HG03378 (cell line): ENCODE results near the gene SNRPD2.
"Not testable (repeated sequence)": the region's sequence is repeated elsewhere in the genome, so short reads cannot be mapped to it uniquely, and the experiment has no call there.

Source experiments
- ATAC-seq: cut with Tn5 transposase; IDR thresholded peaks from one replicate; pipeline ENCODE4 v1.9.1; 2021; ENCODE audit warnings: mild to moderate bottlenecking, moderate library complexity; ENCODE audit not compliant: unreplicated experiment

SNRPD2 gene

DNA sequence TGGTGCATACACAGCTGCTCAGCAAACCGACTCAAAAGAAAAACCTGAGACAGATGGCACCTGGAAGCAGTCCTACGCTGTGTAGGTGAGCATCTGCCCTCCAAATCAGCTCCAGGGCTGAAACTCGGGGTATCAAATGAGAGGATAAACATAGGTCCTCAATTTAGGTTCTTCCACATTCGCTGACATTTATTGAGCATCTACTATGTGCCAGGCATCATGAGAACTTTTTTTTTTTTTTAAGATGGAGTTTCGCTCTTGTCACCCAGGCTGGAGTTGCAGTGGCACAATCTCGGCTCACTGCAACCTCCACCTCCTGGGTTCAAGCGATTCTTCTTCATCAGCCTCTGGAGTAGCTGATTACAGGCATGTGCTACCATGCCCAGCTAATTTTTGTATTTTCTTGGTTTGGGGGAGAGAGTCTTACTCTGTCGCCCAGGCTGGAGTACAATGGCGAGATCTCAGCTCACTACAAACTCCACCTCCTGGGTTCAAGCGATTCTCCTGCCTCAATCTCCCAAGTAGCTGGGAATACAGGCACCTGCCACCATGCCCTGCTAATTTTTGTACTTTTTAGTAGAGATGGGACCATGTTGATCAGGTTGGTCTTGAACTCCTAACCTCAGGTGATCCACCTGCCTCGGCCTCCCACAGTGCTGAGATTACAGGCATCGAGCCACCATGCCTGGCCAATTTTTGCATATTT, 14.1 kb upstream of the SNRPD2 start:
- ATAC-seq, result no peak

DNA sequence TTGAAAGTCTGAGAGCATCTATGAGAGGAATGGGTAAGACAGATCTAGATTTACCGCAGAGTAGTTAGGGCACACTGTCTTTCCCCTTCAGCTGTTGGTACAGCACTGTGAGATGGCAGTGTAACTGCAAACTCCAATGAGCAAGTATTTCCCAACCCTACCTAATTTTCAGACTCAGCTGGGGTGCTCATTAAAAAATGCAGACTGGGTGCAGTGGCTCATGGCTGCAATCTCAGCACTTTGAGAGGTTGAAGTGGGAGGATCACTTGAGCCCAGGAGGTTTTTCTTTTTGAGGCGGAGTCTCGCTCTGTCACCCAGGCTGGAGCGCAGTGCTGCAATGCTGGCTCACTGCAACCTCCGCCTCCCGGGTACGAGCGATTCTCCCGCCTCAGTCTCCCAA, 13.4 kb upstream of the SNRPD2 start:
- no peak for ATAC-seq

DNA sequence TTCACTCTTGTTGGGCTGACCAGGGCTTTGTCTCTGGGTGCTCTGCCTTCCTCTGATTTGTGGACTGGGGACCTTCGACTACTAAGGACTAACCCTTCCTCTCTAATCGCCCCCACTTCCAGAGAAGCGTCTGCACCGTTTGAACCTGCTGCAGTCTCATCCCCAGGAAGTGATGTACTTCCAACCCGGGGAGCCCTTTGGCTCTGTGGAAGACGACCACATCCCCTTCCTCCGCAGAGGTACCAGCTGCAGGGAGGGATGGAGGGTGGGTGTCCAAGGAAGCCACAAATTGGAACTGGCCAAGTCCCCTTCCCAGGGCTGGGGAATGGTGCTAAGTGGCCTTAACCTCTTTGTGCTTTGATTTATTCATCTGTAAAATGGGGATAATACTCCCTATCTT, 9.9 kb upstream of the SNRPD2 start:
- no peak for ATAC-seq

DNA sequence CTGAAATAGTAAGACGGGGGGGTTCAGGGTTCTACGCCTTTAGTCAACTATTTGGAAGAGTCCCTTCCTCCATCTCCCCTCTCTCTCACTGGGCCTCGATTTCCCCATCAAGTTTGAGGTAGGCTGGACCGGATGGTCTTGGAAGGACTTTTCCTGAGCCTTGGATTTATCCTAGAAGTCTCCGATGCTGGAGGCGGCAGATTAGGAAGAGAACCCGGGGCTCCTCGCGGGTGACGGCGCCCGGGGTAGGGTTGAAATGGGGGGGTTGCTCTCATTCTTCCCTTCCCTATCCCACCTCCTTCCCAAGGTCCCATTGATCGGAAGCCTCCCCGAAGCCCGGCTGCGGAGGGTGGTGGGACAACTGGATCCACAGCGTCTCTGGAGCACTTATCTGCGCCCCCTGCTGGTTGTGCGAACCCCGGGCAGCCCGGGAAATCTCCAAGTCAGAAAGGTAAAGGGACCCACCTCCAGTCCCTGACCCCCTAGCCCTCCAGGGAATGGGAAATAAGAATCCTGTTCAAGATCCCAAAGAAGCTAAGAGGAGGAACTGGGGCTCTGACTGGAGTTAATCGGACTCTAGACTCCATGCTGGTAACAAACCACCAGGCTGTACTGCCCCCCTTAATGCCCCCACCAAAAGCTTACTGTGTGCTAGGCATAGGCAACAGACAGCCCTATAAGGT, 1.5 kb upstream of the SNRPD2 start:
- ATAC-seq, result no peak

DNA sequence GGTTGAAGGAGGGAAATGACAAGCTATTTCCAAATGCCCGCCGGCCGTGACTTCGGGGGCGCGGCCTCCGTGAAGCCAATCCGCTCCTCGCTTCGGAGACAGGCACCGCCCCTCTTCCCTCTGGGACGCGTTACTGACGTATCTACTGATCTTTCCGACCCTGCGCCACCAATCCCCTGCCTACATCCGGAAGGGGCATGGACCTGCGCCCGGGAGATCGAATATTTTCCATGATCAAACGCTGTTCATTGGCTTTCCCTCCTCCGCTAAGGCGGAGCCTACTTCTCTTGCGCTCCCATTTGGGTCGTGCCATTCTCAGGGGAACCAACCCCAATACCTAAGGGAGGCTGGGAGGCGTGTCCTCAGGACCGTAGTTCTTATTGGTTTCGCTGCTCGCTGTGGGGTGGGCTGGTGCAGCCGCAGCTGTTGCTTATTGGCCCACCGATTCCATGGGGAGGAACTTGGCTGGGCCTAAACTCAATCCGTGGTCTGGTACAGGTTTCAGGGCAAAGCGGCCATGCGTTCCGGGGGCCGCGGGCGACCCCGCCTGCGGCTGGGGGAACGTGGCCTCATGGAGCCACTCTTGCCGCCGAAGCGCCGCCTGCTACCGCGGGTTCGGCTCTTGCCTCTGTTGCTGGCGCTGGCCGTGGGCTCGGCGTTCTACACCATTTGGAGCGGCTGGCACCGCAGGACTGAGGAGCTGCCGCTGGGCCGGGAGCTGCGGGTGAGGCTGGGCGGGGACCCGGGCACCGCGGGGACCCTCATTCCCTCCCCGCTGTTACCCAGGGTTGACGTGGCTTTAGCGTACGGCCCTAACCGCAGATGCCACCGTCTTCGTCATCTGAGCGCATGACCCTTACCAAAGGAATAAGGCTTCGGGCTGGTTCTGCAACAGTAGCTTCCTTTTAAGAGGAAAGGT, 693 bp upstream of the SNRPD2 start, which contains the start of gene QPCTL:
TSS of gene QPCTL (plus strand) at position 480 of the 919 bp plus-strand sequence. CDS start at position 518, 38 bp downstream.
- ATAC-seq, result peak; percentile 83

DNA sequence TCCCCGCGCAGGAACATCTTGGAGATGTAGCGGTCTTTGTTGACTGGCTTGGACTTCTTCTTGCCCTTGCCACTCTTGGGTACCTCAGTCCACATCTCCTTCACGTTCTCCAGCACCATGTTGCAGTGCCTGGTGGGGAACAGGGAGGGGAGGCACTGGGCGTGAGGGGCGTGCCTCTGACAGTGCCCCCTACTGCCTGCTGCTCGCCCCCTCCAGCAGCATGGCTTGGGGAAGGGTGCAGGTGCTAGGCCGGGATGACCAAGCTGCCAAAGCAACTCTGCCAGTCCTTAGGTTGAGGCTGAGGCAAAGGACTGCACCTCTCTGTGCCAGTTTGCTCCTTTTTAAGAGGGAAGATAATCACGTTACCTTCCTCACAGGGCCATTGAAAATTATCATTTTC, 4.2 kb downstream of the SNRPD2 start:
- no peak for ATAC-seq

DNA sequence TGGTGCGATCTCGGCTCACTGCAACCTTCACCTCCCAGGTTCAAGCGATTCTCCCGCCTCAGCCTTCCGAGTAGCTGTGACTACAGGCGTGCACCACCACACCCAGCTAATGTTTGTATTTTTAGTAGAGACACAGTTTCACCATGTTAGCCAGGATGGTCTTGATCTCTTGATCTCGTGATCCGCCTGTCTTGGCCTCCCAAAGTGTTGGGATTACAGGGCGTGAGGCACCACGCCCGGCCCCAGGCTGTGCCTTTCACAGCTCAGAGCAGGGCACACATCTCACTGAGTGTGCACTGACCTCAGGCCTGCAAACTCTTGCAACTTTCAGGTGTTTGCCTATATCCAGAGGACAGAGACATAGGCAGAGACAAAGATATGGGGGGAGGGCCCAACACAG, 6.7 kb downstream of the SNRPD2 start:
- ATAC-seq, result not testable (repeated sequence)

DNA sequence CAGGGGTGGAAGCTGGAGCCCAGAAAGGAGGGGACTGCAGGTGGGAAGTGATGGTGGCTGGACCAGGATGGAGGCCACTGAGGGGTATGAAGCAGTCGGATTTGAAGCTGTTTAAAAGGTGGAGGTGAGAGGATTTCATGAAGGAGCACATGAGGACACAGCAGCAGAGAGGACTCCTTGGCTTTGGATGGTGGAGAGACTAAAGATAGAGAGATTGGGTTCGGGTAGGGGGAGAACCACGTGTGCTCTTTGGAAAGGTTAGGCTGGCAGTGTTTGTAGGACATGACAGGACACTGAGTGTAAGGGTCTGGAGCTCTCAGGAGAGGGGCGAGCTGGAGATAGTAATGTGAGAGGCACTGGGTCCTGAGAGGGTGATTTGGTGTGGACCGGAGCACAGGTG, 8.8 kb downstream of the SNRPD2 start:
- ATAC-seq, result no peak

DNA sequence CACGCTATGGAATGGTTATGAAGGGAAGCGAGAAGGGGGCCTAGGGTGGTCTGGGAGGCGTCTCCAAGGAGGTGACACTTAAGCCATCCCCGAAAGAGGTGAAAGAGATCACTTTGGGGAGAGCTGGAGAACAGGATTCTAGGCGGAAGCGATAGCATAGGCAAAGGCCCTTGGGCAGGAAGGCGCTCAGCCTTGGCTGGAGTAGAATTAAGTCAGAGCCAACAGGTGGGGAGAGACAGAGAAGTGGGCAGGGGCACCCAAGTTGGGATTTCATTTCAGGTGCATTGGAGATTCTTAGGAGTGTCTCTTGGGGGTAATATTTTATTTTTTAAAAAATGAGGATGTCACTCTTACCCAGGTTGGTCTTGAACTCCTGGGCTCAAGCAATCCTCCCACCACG, 9.6 kb downstream of the SNRPD2 start:
- no peak for ATAC-seq

DNA sequence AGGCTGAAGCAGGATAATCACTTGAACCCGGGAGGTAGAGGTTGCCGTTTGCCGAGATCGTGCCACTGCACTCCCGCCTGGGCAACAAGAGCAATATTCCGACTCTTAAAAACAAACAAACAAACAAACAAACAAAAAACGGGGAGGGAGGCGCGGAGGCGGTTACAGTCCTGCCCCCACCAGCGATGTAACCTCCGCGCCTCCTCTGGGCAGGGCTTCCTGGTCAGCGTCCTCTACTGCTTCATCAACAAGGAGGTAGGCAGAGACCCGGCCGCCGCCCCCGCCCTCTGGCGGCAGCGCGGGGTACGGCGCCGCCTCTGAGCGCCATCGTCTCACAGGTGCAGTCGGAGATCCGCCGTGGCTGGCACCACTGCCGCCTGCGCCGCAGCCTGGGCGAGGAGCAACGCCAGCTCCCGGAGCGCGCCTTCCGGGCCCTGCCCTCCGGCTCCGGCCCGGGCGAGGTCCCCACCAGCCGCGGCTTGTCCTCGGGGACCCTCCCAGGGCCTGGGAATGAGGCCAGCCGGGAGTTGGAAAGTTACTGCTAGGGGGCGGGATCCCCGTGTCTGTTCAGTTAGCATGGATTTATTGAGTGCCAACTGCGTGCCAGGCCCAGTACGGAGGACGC, 10.2 kb downstream of the SNRPD2 start:
- ATAC-seq, result no peak

DNA sequence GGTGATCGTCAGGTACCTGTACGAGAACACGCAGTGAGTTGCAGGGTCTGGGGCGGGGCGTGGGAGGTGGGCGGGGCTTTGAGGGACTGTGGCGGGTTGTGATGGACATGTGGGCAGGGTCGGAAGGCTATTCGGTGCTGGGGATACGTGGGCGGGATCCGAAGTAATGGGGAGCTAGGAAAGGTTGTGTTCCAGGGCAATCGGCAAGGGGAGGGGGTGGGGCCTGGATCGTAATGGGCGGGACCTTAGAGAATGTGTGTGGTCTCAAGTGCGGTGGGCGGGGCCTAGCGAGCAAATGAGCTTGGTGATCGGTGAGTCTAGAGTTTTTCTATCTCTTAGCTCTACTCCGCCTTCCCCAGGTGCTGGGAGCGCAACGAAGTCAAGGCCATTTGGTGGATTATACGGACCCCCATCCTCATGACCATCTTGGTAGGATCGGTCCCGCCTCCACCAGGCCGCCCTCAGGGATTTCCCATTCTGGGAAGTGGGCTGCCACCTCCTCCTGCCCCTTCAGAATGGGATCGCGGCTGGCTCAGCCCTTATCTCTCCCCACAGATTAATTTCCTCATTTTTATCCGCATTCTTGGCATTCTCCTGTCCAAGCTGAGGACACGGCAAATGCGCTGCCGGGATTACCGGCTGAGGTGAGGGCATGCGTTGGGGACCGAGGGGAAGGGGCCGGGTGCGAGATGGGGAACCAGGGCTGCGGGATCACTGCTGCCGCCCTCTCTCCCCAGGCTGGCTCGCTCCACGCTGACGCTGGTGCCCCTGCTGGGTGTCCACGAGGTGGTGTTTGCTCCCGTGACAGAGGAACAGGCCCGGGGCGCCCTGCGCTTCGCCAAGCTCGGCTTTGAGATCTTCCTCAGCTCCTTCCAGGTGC, 14.2 kb downstream of the SNRPD2 start:
- ATAC-seq, result no peak

DNA sequence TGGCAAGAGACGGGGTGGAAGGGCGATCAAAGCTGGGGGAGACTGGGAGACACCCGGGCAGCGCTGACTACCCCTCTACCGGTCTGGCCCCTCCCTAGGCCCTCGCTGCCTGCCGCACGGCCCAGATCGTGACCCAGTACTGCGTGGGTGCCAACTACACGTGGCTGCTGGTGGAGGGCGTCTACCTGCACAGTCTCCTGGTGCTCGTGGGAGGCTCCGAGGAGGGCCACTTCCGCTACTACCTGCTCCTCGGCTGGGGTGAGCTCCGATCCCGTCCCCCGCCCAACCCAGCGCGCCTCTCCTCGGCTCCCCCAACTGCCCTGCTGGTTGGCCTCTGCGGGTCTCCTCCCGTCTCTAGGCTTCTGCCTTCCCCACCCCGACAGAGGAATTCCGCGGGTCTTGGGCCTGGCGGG, 14.9 kb downstream of the SNRPD2 start:
- no peak for ATAC-seq

DNA sequence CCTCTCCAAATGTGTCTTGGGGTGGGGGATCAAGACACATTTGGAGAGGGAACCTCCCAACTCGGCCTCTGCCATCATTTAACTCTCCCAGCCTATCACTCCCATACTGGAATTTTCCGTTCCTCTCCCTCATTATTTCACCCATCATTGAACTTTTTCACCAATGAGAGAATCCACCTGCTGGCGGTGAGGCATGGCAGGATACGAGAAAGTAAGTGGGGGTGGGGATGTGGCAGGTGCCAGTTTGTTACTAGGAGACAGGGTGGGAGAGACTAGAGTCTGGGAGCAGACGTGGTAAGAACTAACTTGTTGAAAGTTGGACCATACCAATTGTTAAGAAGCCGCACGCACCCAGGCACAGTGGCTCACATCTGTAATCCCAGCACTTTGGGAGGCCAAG, 16.8 kb downstream of the SNRPD2 start:
- ATAC-seq, result no peak

DNA sequence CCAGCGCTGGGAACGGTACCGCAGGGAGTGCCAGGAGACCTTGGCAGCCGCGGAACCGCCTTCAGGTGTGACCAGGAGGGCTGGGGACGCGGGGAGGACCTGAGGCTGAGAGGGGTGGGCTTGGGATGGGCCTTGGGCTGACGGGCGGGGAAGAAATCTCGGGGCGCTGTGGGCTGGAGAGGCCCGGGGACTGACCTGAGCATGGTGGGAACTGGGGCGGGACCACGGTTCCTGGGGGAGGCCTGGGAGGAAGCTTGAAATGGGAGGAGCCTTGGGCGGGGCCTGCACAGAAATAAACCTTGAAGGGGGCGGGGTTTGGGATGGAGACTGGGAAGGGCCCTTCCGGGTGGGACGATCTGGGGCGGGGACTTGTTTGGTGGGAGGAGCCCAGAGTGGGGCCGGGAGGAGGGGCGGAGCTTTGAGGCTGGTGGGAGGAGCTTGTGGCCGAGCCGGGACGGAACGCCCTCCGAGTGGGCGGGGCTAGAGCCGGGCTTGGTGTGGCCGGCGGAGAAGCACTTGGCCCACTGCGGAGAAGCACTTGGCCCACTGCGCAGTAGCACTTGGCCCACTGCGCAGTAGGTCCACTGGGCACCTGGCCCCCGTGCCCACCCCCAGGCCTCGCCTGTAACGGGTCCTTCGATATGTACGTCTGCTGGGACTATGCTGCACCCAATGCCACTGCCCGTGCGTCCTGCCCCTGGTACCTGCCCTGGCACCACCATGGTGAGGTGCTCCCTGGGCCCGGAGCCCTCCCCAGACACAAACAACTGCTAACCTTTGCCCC, 20.9 kb downstream of the SNRPD2 start:
- no peak for ATAC-seq

DNA sequence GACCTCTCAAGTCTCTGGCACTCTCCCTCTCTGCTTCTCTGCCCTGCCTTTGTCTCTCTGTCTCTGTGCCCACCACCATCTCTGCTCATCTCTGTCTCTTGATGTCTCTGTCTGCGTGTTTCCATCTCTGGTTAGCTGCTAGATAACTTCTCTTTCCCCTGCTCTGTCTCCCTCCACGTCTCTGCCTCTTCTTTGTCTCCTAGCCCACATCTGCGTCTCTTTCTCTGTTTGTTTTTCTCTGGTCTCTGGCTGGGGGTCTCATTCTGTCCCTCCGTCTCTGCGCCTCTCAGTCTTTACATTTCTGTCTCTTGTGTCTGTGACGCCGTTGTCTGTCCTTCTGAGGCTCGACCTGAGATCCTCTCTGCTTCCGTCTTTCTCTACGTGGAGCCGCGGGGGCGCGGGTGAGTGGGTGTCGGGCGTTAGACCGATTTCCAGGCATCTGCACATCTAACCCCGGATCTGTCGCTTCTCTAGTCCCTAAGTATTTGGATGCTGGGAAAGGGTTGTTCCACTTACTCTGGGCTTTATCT, 23.3 kb downstream of the SNRPD2 start:
- no peak for ATAC-seq

DNA sequence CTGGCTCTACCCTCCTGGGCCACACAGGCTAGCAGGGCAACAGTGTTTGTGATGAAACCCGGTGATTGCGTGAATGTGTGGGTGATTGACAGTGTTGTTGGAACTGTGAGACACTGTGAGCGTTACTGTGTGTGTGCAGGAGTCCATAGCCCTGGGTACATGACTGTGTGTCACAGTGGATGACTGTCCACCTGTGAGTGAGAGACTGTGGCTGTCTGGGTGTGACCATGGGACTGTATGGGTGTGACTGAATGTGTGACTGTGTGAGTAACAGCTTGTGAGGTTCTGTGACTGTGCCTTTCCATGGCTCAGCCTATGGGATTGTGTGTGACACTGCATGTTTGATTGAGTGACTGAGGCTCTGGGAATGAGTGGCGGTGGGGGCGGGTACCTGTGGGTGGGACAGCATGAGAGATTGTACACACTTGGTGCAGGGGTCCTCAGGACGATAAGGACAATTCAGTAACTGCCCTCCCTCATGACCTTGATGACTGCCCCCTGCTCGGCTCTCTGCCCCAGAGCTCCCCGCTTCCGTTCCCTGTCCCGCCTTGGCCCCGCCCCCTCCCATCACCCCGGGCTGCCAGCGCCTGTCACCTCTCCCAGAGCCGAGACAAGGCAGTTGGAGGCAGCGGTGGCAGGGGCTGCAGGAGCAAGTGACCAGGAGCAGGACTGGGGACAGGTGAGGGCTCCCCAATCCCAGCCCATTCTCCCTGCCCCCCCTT, 24.0 kb downstream of the SNRPD2 start, which contains the start of gene GIPR:
TSS of gene GIPR (plus strand) at position 602 of the 722 bp plus-strand sequence. CDS start 1,300 bp downstream, outside the sequence.
- ATAC-seq, result no peak

DNA sequence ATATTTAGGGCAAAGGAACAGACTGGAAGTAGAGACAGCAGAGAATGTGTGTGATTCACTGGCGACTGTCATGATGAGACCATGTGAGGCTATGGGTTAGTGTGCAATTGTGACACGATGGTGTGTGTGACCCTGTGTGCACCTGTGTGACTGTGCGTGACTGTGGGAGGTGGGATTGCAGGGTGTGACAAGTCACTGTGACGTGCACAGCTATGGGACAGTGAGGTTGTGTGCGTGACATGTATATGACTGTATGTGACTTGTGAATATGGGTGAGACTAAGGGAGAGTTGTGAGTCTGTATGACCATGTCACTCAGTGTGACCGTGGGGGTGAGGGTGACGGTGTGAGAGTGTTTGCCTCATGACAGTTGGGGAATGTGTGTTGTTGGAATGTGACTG, 27.2 kb downstream of the SNRPD2 start:
- ATAC-seq, result no peak

DNA sequence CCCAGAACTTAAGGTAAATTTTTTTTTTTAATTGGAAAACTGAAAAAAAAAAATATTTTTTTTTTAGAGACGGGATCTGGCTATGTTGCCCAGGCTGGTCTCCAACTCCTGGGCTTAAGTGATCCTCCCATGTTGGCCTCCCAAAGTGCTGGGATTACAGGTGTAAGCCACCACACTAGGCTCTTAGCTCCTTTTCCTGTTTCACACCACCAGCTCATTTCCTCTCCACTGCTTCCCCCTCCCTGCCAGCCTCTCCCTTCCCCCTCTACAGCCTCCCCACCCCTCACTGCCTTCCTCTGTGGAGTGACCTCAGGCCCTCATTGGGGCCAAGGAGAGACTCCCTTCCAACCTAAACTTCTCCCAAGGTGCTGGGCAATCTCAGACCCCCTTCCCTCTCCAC, 28.0 kb downstream of the SNRPD2 start:
- no peak for ATAC-seq
